Endothelial cell of umbilical vein (primary cell): Measurements from ENCODE around the gene NPAT. TPM values are rescaled to one million over a fixed set of nuclear protein-coding genes. Genes with fewer than 3 reads are reported as not detected.

Experiments used
- BruUV-seq: library from RNA; stranded (reverse); fragments of 400-500 nt; replicated peaks from 2 replicates; lab custom pipeline; 2021; lab: Mats Ljungman, UMichigan
- CTCF ChIA-PET: fragments of 300-600, 350-600 bp; sonication (Branson Sonifier 250); formaldehyde crosslinking; loops from one replicate; lab custom pipeline; 2021; ENCODE audit warnings: antibody characterized with exemption, inconsistent platforms; lab: Charles Lee
- POLR2A ChIA-PET: fragments of 300-600, 350-600 bp; sonication (Branson Sonifier 250); formaldehyde crosslinking; loops from one replicate; lab custom pipeline; 2021; ENCODE audit warnings: antibody characterized with exemption, inconsistent platforms; lab: Charles Lee
- DNase-seq: peaks from one replicate; pipeline ENCODE4 v3.0.0-alpha.2; 2011; ENCODE audit warnings: low read depth, low spot score
- FAIRE-seq: peaks from 2 replicates; lab custom pipeline; 2011; peaks lifted over from hg19 to GRCh38; lab: Jason Lieb, UNC
- H2AFZ ChIP-seq: 2 replicates; pipeline ENCODE4 v1.6.0; 2012; ENCODE audit warnings: low read depth, low read length, control low read depth, inconsistent platforms
- H3K27ac ChIP-seq: 2 replicates; pipeline ENCODE4 v1.5.1; 2011; ENCODE audit warnings: low read depth, mild to moderate bottlenecking, control low read depth, low read length, moderate library complexity; ENCODE audit not compliant: insufficient read depth
- H3K27me3 ChIP-seq, 2 experiments: 2 replicates each; pipeline versions ENCODE4 v1.6.0 to v1.6.1; 2011; ENCODE audit warnings: low read length in 2 of 2, mixed read lengths in 1 of 2; ENCODE audit not compliant: control insufficient read depth in 2 of 2, insufficient read depth in 2 of 2
- H3K36me3 ChIP-seq, 2 experiments: 2 replicates in 1 of 2; 3 replicates in 1 of 2; pipeline ENCODE4 v1.5.1; 2011; ENCODE audit warnings: low read length in 2 of 2, mild to moderate bottlenecking in 1 of 2, moderate library complexity in 1 of 2; ENCODE audit not compliant: control insufficient read depth in 2 of 2, insufficient read depth in 2 of 2; ENCODE audit errors: extremely low read depth in 1 of 2
- H3K4me1 ChIP-seq: 3 replicates; pipeline ENCODE4 v1.5.1; 2011; ENCODE audit warnings: mild to moderate bottlenecking, low read length; ENCODE audit not compliant: control insufficient read depth, insufficient read depth; ENCODE audit errors: extremely low read depth
- H3K4me2 ChIP-seq: 2 replicates; pipeline ENCODE4 v1.6.1; 2011; ENCODE audit warnings: low read length, control low read depth, mixed read lengths; ENCODE audit not compliant: insufficient read depth
- H3K4me3 ChIP-seq, 3 experiments: fragments of 200-600 bp in 1 of 3; sonication (generic), shearing (Covaris generic) in 1 of 3; replicated peaks in 1 of 3; 2 replicates each; pipeline ENCODE4 v1.5.1; 2011 to 2016; ENCODE audit warnings: control low read depth in 3 of 3, low read length in 3 of 3, mild to moderate bottlenecking in 2 of 3, inconsistent platforms in 1 of 3, low read depth in 1 of 3, moderate library complexity in 1 of 3; ENCODE audit not compliant: insufficient read depth in 1 of 3
- H3K79me2 ChIP-seq: 2 replicates; pipeline ENCODE4 v1.6.0; 2012; ENCODE audit warnings: low read length, inconsistent platforms; ENCODE audit not compliant: control insufficient read depth, insufficient read depth
- H3K9ac ChIP-seq: replicated peaks from 2 replicates; pipeline ENCODE3; 2011; ENCODE audit warnings: low read length, control low read depth; ENCODE audit not compliant: insufficient read depth; ENCODE audit errors: extremely low read depth
- H3K9me1 ChIP-seq: replicated peaks from 3 replicates; pipeline ENCODE4 v1.6.0; 2011; ENCODE audit warnings: mild to moderate bottlenecking, low read length; ENCODE audit not compliant: control insufficient read depth, insufficient read depth; ENCODE audit errors: extremely low read depth
- H3K9me3 ChIP-seq: replicated peaks from 2 replicates; pipeline ENCODE4 v1.5.1; 2012; ENCODE audit warnings: low read length, inconsistent platforms; ENCODE audit not compliant: control insufficient read depth, insufficient read depth
- H4K20me1 ChIP-seq: replicated peaks from 2 replicates; pipeline ENCODE3; 2011; ENCODE audit warnings: mild to moderate bottlenecking, low read length; ENCODE audit not compliant: control insufficient read depth, insufficient read depth; ENCODE audit errors: extremely low read depth
- EZH2 ChIP-seq: IDR thresholded peaks from 2 replicates; pipeline ENCODE4 v1.6.1; 2012; ENCODE audit warnings: borderline replicate concordance, low read depth, mild to moderate bottlenecking, moderate library complexity, low read length, inconsistent platforms; ENCODE audit not compliant: severe bottlenecking
- FOS ChIP-seq: IDR thresholded peaks from 2 replicates; pipeline ENCODE4 v1.6.1; 2011; ENCODE audit warnings: mild to moderate bottlenecking, low read length, moderate library complexity, borderline replicate concordance; ENCODE audit not compliant: insufficient read depth
- GATA2 ChIP-seq: IDR thresholded peaks from 2 replicates; pipeline ENCODE4 v1.7.0; 2011; ENCODE audit warnings: low read depth, mild to moderate bottlenecking, moderate library complexity, mixed read lengths, low read length; ENCODE audit not compliant: insufficient read length, insufficient read depth
- JUN ChIP-seq: IDR thresholded peaks from 2 replicates; pipeline ENCODE4 v1.6.1; 2011; ENCODE audit warnings: borderline replicate concordance, low read depth; ENCODE audit not compliant: insufficient read length, insufficient read depth
- MYC ChIP-seq: IDR thresholded peaks from one replicate; pipeline ENCODE4 v1.6.1; 2011; ENCODE audit warnings: mild to moderate bottlenecking, low read depth, low read length
- POLR2A ChIP-seq: IDR thresholded peaks from 2 replicates; pipeline ENCODE4 v1.6.1; 2012; ENCODE audit warnings: low read depth, mild to moderate bottlenecking, control low read depth, low read length
- POLR2AphosphoS5 ChIP-seq: IDR thresholded peaks from 2 replicates; pipeline ENCODE4 v1.6.1; 2012; ENCODE audit warnings: low read depth, mild to moderate bottlenecking, control low read depth, low read length, moderate library complexity; ENCODE audit not compliant: insufficient read depth
- dilution Hi-C: fragments of 300-500 bp; cut with MboI; formaldehyde crosslinking; loops from one replicate; pipeline ENCODE4 v1.15.0; 2019; ENCODE audit warnings: low sequenced_read_pairs; ENCODE audit not compliant: extremely low pct_ligation_motif_present
- intact Hi-C: fragments of 100-400 bp; cut with micrococcal nuclease; formaldehyde crosslinking; loops from one replicate; pipeline ENCODE4 v1.10.0; 2022
- polyA plus RNA-seq, 4 experiments: library from polyadenylated mRNA; depleted of rRNA in 3 of 4; stranded (reverse) in 3 of 4; unstranded in 1 of 4; fragments of >200 nt; gene quantifications; 2 replicates each; pipeline versions ENCODE4 v1.2.1 to v1.2.3, GENCODE V29; 2011 to 2012; ENCODE audit warnings: missing spikeins in 1 of 4
- total RNA-seq: library from RNA; stranded (reverse); gene quantifications from 2 replicates; pipeline ENCODE4 v1.2.3, GENCODE V29; 2021
- TF ChIP-seq, protein P1 (sequence below), 2 donors: IDR thresholded peaks; 1 replicate in 1 of 2; 2 replicates in 1 of 2; pipeline ENCODE4 v1.5.1; 2011; ENCODE audit warnings: low read length in 2 of 2, mild to moderate bottlenecking in 2 of 2, moderate library complexity in 2 of 2, control low read depth in 1 of 2, inconsistent platforms in 1 of 2, low read depth in 1 of 2; ENCODE audit not compliant: insufficient read depth in 1 of 2; ENCODE audit errors: extremely low read depth in 1 of 2
- TF ChIP-seq, protein P2 (sequence below): IDR thresholded peaks from 2 replicates; pipeline ENCODE4 v1.6.1; 2011; ENCODE audit not compliant: insufficient read depth, insufficient read length

NPAT gene
- total and polyA plus RNA-seq, 2 donors (not counting 3 experiments of a cell fraction or from before 2014, with no cell fraction given), result 4.4 to 19.0 TPM

DNA sequence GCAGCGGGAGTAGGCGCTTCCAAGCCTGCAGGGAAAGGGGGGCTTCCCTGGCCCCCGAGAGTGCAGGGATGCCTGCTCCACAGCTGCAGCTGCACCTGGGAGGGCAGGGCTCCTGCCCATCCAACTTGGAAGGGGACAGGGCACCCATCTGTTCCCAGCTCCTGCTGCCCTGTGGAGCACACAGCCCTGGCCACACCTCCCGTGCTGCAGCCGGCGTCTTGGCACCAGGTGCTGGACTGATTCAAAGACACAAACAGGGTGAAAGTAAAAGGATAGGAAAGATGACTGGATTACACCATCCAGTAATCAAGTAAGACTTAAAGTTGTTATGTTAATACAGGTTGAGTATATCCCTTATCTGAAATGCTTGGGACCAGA, 14.8 kb downstream of the NPAT start:
- intact Hi-C loops, result no loop called here

More for the DNA sequence above, 14.8 kb downstream of the NPAT start:
- TF ChIP-seq, protein P1, sequence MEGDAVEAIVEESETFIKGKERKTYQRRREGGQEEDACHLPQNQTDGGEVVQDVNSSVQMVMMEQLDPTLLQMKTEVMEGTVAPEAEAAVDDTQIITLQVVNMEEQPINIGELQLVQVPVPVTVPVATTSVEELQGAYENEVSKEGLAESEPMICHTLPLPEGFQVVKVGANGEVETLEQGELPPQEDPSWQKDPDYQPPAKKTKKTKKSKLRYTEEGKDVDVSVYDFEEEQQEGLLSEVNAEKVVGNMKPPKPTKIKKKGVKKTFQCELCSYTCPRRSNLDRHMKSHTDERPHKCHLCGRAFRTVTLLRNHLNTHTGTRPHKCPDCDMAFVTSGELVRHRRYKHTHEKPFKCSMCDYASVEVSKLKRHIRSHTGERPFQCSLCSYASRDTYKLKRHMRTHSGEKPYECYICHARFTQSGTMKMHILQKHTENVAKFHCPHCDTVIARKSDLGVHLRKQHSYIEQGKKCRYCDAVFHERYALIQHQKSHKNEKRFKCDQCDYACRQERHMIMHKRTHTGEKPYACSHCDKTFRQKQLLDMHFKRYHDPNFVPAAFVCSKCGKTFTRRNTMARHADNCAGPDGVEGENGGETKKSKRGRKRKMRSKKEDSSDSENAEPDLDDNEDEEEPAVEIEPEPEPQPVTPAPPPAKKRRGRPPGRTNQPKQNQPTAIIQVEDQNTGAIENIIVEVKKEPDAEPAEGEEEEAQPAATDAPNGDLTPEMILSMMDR (IDR thresholded peaks at IDR 0.05; ENCODE audit: extremely low read depth in 1 of 2, insufficient read depth in 1 of 2, low read depth in 1 of 2, low read length in 2 of 2), result no peak
- TF ChIP-seq EZH2, result no peak
- no peak for TF ChIP-seq POLR2AphosphoS5
- TF ChIP-seq, protein P2, sequence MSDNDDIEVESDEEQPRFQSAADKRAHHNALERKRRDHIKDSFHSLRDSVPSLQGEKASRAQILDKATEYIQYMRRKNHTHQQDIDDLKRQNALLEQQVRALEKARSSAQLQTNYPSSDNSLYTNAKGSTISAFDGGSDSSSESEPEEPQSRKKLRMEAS, result no peak
- no peak for TF ChIP-seq MYC
- no peak for TF ChIP-seq GATA2
- TF ChIP-seq FOS, result no peak
- no peak for TF ChIP-seq POLR2A
- no peak for TF ChIP-seq JUN
- H3K9me1 ChIP-seq, result no peaks in the 10 kb centered on the region
- POLR2A ChIA-PET, result no interaction called here
- DNase-seq (no peak), FAIRE-seq (no peak)
- peaks cover 58% of the 10 kb centered on the region for H3K79me2 ChIP-seq
- dilution Hi-C loops, result no loop called here
- H3K27ac ChIP-seq, result no peak overlapping the region
- H3K4me1 ChIP-seq, result no peaks in the 10 kb centered on the region
- H4K20me1 ChIP-seq, result no peaks in the 10 kb centered on the region
- no peak overlapping the region for H3K4me3 ChIP-seq
- no TSS peak for BruUV-seq
- H3K27me3 ChIP-seq, result no peaks in the 10 kb centered on the region
- H3K9ac ChIP-seq, result no peak overlapping the region
- H3K9me3 ChIP-seq, result no peaks in the 10 kb centered on the region
- H3K4me2 ChIP-seq, result no peak overlapping the region
- CTCF ChIA-PET, result no interaction called here
- H3K36me3 ChIP-seq, result peaks cover 12 to 28% of the 10 kb centered on the region in 2 experiments
- no peak overlapping the region for H2AFZ ChIP-seq
